ENCODE results near the gene NELFCD. TPM values are rescaled to one million over a fixed set of nuclear protein-coding genes. Genes with fewer than 3 reads are reported as not detected.
"Not testable (repeated sequence)": the region's sequence is repeated elsewhere in the genome, so short reads cannot be mapped to it uniquely, and the experiment has no call there.

Gene NELFCD
- total and polyA plus RNA-seq, 10 of the 15 experiments (the other 5 are each of a cell fraction or from before 2014, with no cell fraction given) = 8.9 to 109 (median 82.9) TPM

- POLR2A ChIA-PET = interaction anchor here (1.5 to 4.3 kb wide), 3 partner anchors 10 to 155 kb away, joined by 4 to 40 read pairs (median 12); partner anchors contain the start of gene ATP5F1E
- ATAC-seq; H3K27me3 ChIP-seq (replicated peaks in 1 of 2; ENCODE audit: control insufficient read depth in 2 of 2, insufficient read depth in 2 of 2, low read length in 1 of 2); FAIRE-seq; DNase-seq (ENCODE audit: low read depth, low spot score); intact Hi-C loops (cut with micrococcal nuclease; ENCODE audit: unreplicated experiment); H3K9me3 ChIP-seq (replicated peaks; ENCODE audit: control insufficient read depth, insufficient read depth, low read length); H2AFZ ChIP-seq (ENCODE audit: control insufficient read depth, low read depth, low read length); BruUV-seq (replicated peaks); H4K20me1 ChIP-seq (ENCODE audit: control insufficient read depth, insufficient read depth): not testable (repeated sequence)
- Histone ChIP-seq H3K79me2 (ENCODE audit: control insufficient read depth, insufficient read depth, low read length) (peaks cover 60% of the 10 kb centered on the region), H3K9ac (ENCODE audit: control insufficient read depth, insufficient read depth, low read length) (peak overlapping the region; percentile 94), H3K4me2 (ENCODE audit: control insufficient read depth, insufficient read depth) (peak overlapping the region; percentile 91), H3K4me3 (peak overlapping the region; percentile 89), H3K4me1 (ENCODE audit: control insufficient read depth, insufficient read depth, low read length) (peaks cover 13% of the 10 kb centered on the region), H3K27ac (ENCODE audit: control insufficient read depth, insufficient read depth) (peak overlapping the region; percentile 87), H3K36me3 (ENCODE audit: control insufficient read depth in 2 of 2, insufficient read depth in 2 of 2, low read length in 1 of 2) (peaks cover 4 to 17% of the 10 kb centered on the region in 2 experiments)
- SMC1A ChIA-PET (ENCODE audit: uncharacterized antibody, unreplicated experiment) = interaction anchor here (1.2 to 2.9 kb wide), 6 partner anchors 8 to 171 kb away, joined by 4 to 12 read pairs (median 8); partner anchors contain the start of genes ATP5F1E and NELFCD
- 84% methylated on average over 16 of the region's 16 CpGs for WGBS (ENCODE audit: insufficient coverage, insufficient replicate concordance, low lambda C conversion rate, missing lambda C conversion rate)
- CTCF ChIA-PET = interaction anchor here (0.9 to 1.3 kb wide), 3 partner anchors 9 to 134 kb away, joined by 3 to 4 read pairs (median 3); partner anchors contain the start of gene ATP5F1E
- TF ChIP-seq MLLT1 (IDR thresholded peaks at IDR 0.05) = peak; percentile 90
- RAD21 ChIA-PET (ENCODE audit: unreplicated experiment) = interaction anchor here (1.2 to 1.7 kb wide), 2 partner anchors 9 to 12 kb away, joined by 5 read pairs; partner anchors contain the start of gene ATP5F1E
- in situ Hi-C loops (cut with MboI) = loop anchor here (10.0 kb wide), 1 partner anchor 387 kb away; the partner anchor contains the start of gene STX16
Observed at GRCh38 chr20:59041487-59041886, 60.4 kb downstream of the NELFCD start.

- peak within 1 kb of the TSS; percentile 98 for H3K4me2 ChIP-seq (ENCODE audit: control insufficient read depth, insufficient read depth)
- POLR2A ChIA-PET = interaction anchor here (0.6 to 4.3 kb wide), 6 partner anchors 9 to 156 kb away, joined by 3 to 40 read pairs (median 4); partner anchors contain the start of gene ATP5F1E
- peak within 1 kb of the TSS; percentile 89 for H3K4me3 ChIP-seq
- DNase-seq (ENCODE audit: low read depth, low spot score) (no peak), ATAC-seq (peak; percentile 72), FAIRE-seq (no peak)
- no TSS peak for BruUV-seq (replicated peaks)
- CTCF ChIA-PET = interaction anchor here (1.0 to 1.3 kb wide), 3 partner anchors 9 to 135 kb away, joined by 3 to 4 read pairs (median 3); partner anchors contain the start of gene ATP5F1E
- RAD21 ChIA-PET (ENCODE audit: unreplicated experiment) = interaction anchor here (1.2 to 1.7 kb wide), 3 partner anchors 10 to 34 kb away, joined by 4 to 5 read pairs (median 5); partner anchors contain the start of gene ATP5F1E
- 1% methylated on average over 50 of the region's 50 CpGs for WGBS (ENCODE audit: insufficient coverage, insufficient replicate concordance, low lambda C conversion rate, missing lambda C conversion rate)
- intact Hi-C loops (cut with micrococcal nuclease; ENCODE audit: unreplicated experiment) (no loop called here), in situ Hi-C loops (cut with MboI) (loop anchor here (10.0 kb wide), 1 partner anchor 387 kb away; the partner anchor contains the start of gene STX16)
- H4K20me1 ChIP-seq (ENCODE audit: control insufficient read depth, insufficient read depth) = no peaks in the 10 kb centered on the region; the same call in 1 of the 2 replicates
- peak within 1 kb of the TSS; percentile 93 for H2AFZ ChIP-seq (ENCODE audit: control insufficient read depth, low read depth, low read length)
- peak within 1 kb of the TSS; percentile 87 for H3K27ac ChIP-seq (ENCODE audit: control insufficient read depth, insufficient read depth)
- peaks cover 56% of the 10 kb centered on the region for H3K79me2 ChIP-seq (ENCODE audit: control insufficient read depth, insufficient read depth, low read length)
- no peaks in the 10 kb centered on the region for H3K9me3 ChIP-seq (replicated peaks; ENCODE audit: control insufficient read depth, insufficient read depth, low read length)
- no peaks in the 10 kb centered on the region for H3K27me3 ChIP-seq (replicated peaks in 1 of 2; ENCODE audit: control insufficient read depth in 2 of 2, insufficient read depth in 2 of 2, low read length in 1 of 2)
- peaks cover 4 to 11% of the 10 kb centered on the region in 2 experiments for H3K36me3 ChIP-seq (ENCODE audit: control insufficient read depth in 2 of 2, insufficient read depth in 2 of 2, low read length in 1 of 2)
- H3K4me1 ChIP-seq (ENCODE audit: control insufficient read depth, insufficient read depth, low read length) = peaks cover 13% of the 10 kb centered on the region
- SMC1A ChIA-PET (ENCODE audit: uncharacterized antibody, unreplicated experiment) = interaction anchor here (1.1 to 2.9 kb wide), 6 partner anchors 9 to 135 kb away, joined by 3 to 12 read pairs (median 8); partner anchors contain the start of genes ATP5F1E and NELFCD
- peak within 1 kb of the TSS; percentile 94 for H3K9ac ChIP-seq (ENCODE audit: control insufficient read depth, insufficient read depth, low read length)
- TF ChIP-seq ZSCAN29 (IDR thresholded peaks at IDR 0.05) (no peak), USF1 (IDR thresholded peaks at IDR 0.05; ENCODE audit: borderline replicate concordance, extremely low read length, insufficient read depth, low read depth, low read length) (no peak), NR2C1 (IDR thresholded peaks at IDR 0.05) (peak; percentile 52), ZNF687 (IDR thresholded peaks at IDR 0.05) (peak; percentile 60; the same call in 1 of the 2 replicates), SP1 (IDR thresholded peaks at IDR 0.05; ENCODE audit: low read depth, low read length) (no peak), SIN3A (IDR thresholded peaks at IDR 0.05; ENCODE audit: low read depth, low read length) (peak; percentile 61; the same call in 1 of the 2 replicates)
Observed at GRCh38 chr20:59042151-59042795, 61.2 kb downstream of the NELFCD start, which contains the start of gene PRELID3B. PRELID3B (minus strand) TSS chr20:59042786; CDS start chr20:59042730, 56 bp downstream.
